BJ (cell line): ENCODE measurements around the gene NFAM1. TPM values are rescaled to one million over a fixed set of nuclear protein-coding genes. Genes with fewer than 3 reads are reported as not detected.

Experiments used
- CTCF ChIA-PET: fragments of 350-600 bp; formaldehyde crosslinking; extraction: SDS; loops from one replicate; lab custom pipeline; 2021; ENCODE audit warnings: antibody characterized with exemption, inconsistent platforms; lab: Yijun Ruan, JAX
- POLR2A ChIA-PET: fragments of 300-600 bp; sonication (Branson Sonifier 250); formaldehyde crosslinking; extraction: SDS; loops from one replicate; lab custom pipeline; 2021; ENCODE audit warnings: antibody characterized with exemption; lab: Charles Lee
- DNase-seq: peaks from one replicate; pipeline ENCODE4 v3.0.0-alpha.2; 2011; ENCODE audit warnings: low read depth
- H3K27me3 ChIP-seq: 2 replicates; pipeline ENCODE4 v1.6.0; 2011; ENCODE audit warnings: low read length; ENCODE audit not compliant: control insufficient read depth, insufficient read depth
- H3K36me3 ChIP-seq: 2 replicates; pipeline ENCODE4 v1.5.1; 2011; ENCODE audit warnings: low read length; ENCODE audit not compliant: control insufficient read depth, insufficient read depth
- H3K4me3 ChIP-seq: 2 replicates; pipeline ENCODE4 v1.5.1; 2011; ENCODE audit warnings: low read depth, mild to moderate bottlenecking, control low read depth, low read length
- CTCF ChIP-seq: IDR thresholded peaks from 2 replicates; pipeline ENCODE4 v1.5.1; 2011; ENCODE audit warnings: low read depth, mild to moderate bottlenecking, control low read depth, inconsistent platforms, low read length, moderate library complexity; ENCODE audit not compliant: insufficient read depth
- polyA plus RNA-seq: library from polyadenylated mRNA; depleted of rRNA; stranded (reverse); fragments of >200 nt; gene quantifications from 2 replicates; pipeline ENCODE4 v1.2.3, GENCODE V29; 2011

NFAM1 gene
- polyA plus RNA-seq, 1 experiment: 0.01 TPM

GRCh38 chr22:42389143-42389542, 43.1 kb downstream of the NFAM1 start:
- no peak for TF ChIP-seq CTCF
- no peaks in the 10 kb centered on the region for H3K36me3 ChIP-seq
- no peak overlapping the region for H3K4me3 ChIP-seq
- ChIA-PET POLR2A (no interaction called here), CTCF (no interaction called here)
- H3K27me3 ChIP-seq: peaks cover 6% of the 10 kb centered on the region
- no peak for DNase-seq

- CTCF ChIA-PET: no interaction called here
- H3K36me3 ChIP-seq: no peaks in the 10 kb centered on the region
- DNase-seq: no peak
- no peak overlapping the region for H3K4me3 ChIP-seq
- POLR2A ChIA-PET: no interaction called here
- TF ChIP-seq CTCF: no peak
- H3K27me3 ChIP-seq: peaks cover 7% of the 10 kb centered on the region
These were observed 43.9 kb downstream of the NFAM1 start for GRCh38 chr22:42388130-42388797.

DNA sequence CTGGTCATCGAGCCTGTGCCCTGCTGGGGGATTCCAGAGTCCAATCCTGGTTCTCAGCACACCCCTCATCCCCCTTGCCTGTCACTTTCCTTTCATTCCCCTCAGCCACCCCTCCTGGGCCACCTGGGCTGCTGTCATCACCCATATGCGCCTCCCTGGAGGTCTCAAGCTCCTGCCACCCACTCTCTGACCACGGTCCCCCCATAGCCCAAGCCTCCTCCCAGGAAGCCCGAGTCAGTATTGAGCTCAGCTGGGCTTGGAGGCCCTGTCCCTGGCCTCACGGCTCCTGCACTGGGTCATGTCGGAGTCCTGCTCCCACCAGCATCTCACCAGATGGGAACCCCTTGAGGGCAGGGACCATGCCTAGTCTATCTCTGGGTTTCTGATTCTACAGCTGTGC, 44.6 kb downstream of the NFAM1 start:
- CTCF ChIA-PET: no interaction called here
- POLR2A ChIA-PET: no interaction called here
- H3K36me3 ChIP-seq: no peaks in the 10 kb centered on the region
- no peak for DNase-seq
- H3K4me3 ChIP-seq: no peak overlapping the region
- TF ChIP-seq CTCF: no peak
- peaks cover 7% of the 10 kb centered on the region for H3K27me3 ChIP-seq

DNA sequence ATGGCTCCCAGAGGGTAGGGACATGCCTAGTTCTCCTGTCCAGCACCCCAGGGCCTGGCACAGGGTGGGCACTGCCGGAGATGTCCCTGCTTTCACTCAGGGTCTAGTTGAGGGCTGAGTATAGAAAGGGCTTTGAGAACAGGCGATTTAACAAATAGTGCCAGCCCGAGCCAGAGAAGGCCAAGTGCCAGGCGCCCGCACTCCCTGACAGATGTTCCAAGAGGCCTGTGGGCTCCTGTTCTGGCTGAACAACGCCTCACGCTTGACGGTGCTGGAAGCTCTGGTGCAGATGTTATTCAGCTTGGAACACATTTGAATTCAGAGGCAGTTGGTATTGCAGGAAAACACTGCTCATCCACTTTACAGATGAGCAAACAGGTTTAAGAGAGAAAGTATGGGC, 46.5 kb downstream of the NFAM1 start:
- Histone ChIP-seq H3K36me3 (no peaks in the 10 kb centered on the region), H3K27me3 (peaks cover 4% of the 10 kb centered on the region), H3K4me3 (no peak overlapping the region)
- no peak for TF ChIP-seq CTCF
- DNase-seq: no peak
- ChIA-PET POLR2A (no interaction called here), CTCF (no interaction called here)

GRCh38 chr22:42384506-42384905, 47.7 kb downstream of the NFAM1 start:
- DNase-seq: no peak
- POLR2A ChIA-PET: no interaction called here
- no peak overlapping the region for H3K4me3 ChIP-seq
- peaks cover 4% of the 10 kb centered on the region for H3K27me3 ChIP-seq
- no peaks in the 10 kb centered on the region for H3K36me3 ChIP-seq
- CTCF ChIA-PET: interaction anchor here (0.7 to 1.0 kb wide), 3 partner anchors 10 to 49 kb away, joined by 3 read pairs; no protein-coding TSS in a partner anchor
- TF ChIP-seq CTCF: no peak
